Caki2 (cell line): ENCODE results near the gene SREK1IP1. TPM values are rescaled to one million over a fixed set of nuclear protein-coding genes. Genes with fewer than 3 reads are reported as not detected.
"Not testable (repeated sequence)": the region's sequence is repeated elsewhere in the genome, so short reads cannot be mapped to it uniquely, and the experiment has no call there.

Experiments
- DNase-seq: peaks from one replicate; pipeline ENCODE4 v3.0.0-alpha.2; 2015; ENCODE audit warnings: low read depth
- in situ Hi-C: cut with HindIII; loops from 2 replicates; pipeline ENCODE4 v1.10.0; 2016; ENCODE audit warnings: low sequenced_read_pairs, low pct_unique_long_range_greater_than_20kb, mixed read lengths
- total RNA-seq: library from RNA; depleted of rRNA; stranded (reverse); fragments of >200 nt; shearing (Covaris generic); gene quantifications from 2 replicates; pipeline ENCODE4 v1.2.3, GENCODE V29; 2014; ENCODE audit warnings: low replicate concordance

The SREK1IP1 gene
- total RNA-seq, 1 experiment from 2014 or later, result 3.8 TPM

DNA sequence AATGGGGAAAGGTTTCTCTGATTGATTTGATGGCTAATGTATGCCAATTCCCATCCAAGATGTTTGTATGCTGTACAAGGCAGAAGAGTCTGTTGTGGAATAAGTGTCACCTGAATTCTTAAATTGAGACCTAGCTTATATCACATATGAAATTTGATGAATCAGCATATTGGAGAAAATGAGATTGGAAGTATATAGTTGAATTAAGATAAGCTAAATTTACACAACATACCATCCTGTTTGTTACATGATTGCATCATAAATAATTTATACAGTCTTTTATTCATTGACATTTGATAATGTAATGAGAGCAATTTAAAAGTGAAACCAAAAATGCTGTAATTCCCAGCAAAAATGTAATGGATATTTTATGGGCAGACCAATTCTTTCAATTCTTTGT, 1.4 kb upstream of the SREK1IP1 start:
- in situ Hi-C loops, result no loop called here
- no peak for DNase-seq

DNA sequence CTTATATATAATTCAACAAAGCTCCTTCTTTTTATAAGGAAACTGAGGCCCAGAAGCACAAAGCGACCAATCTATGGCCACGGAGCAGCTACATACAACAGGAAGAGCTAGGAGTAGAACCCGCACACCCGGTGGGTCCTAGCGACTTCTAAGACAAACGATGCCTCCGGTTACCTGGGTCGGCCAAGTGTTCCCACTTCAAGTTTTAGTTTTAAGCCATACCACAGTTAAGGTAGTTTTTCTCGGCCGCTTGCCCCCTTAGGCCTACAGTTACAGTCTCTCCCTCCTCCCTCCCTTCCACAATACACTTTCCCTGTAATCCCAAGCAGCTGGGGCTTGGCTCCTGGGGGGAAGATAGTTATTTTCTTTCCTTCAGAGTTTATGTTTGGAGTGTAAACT, 533 bp downstream of the SREK1IP1 start:
- no peak for DNase-seq
- in situ Hi-C loops, result no loop called here

DNA sequence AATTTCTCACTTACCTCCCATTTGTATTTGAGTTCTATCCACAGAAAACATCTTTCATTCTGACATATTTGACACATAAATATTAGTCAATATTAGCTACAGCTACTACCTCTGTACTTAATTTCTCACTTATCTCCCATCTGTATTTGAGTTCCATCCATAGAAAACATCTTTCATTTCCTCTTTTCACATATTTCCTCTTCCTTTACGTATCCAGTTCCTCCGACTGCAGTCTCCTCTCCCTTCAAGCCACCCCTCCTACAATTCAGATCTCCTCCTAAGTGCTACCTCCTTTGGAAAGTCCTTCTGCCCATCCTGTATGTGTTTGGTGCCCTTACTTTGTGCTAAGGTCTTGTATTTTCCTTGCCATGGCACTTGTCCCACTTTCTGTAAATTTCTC, 1.6 kb downstream of the SREK1IP1 start:
- in situ Hi-C loops, result no loop called here
- no peak for DNase-seq

DNA sequence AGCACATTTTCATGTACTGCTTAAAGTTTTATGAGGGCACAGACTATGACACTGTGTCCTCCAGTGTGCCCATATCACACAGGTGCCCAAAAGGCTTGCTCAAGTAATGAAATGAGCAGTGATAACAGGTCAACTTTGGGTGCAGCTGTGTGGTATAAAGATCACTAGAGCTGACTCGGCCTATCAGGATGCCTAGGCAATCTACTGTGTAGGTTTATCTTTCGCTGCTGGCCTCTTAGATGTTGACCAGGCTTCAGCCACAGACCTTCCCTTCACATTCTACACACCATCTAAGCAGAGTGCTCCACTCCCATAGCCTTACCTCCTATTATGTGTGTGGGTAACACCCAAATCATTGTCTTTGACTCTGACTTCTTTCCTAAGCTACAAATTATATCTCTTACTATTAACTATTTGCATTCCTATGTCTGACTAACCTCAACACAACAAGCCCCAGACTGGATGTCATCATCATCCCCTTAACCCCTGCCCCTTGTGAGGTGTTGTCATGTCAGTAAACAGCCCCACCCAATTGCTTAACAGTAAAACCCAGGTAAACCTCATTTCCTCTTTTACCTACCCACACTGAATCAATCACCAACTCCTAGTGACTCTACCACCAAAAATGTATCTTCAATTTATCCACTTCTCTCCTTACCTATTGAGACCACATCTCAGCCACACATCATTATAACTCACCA, 2.5 kb downstream of the SREK1IP1 start:
- in situ Hi-C loops, result no loop called here
- DNase-seq, result no peak

DNA sequence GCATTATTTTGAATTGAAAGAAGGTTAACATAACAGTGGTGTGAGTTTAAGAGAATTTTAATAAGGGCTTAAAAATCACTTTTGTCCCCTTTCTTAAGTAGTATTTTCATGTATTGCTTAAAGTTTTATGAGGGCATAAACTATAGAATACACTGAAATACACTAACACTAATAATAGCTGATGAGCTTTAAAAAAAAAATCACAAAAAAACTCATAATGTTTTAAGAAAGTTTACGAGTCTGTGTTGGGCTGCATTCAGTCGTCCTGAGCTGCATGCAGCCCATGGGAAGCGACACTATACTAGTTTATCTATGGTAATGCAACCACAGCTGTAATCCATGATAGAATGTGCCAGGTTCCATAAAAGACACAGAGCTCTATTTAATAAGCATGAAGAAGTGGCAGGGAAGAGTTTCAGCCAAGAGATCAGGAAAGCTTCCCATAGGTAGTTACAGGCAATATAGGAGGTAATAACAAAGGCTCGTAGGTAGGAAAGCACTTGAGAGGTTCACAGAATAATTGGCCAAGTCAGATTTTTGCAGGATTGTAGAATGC, 4.5 kb downstream of the SREK1IP1 start:
- no peak for DNase-seq
- in situ Hi-C loops, result no loop called here

DNA sequence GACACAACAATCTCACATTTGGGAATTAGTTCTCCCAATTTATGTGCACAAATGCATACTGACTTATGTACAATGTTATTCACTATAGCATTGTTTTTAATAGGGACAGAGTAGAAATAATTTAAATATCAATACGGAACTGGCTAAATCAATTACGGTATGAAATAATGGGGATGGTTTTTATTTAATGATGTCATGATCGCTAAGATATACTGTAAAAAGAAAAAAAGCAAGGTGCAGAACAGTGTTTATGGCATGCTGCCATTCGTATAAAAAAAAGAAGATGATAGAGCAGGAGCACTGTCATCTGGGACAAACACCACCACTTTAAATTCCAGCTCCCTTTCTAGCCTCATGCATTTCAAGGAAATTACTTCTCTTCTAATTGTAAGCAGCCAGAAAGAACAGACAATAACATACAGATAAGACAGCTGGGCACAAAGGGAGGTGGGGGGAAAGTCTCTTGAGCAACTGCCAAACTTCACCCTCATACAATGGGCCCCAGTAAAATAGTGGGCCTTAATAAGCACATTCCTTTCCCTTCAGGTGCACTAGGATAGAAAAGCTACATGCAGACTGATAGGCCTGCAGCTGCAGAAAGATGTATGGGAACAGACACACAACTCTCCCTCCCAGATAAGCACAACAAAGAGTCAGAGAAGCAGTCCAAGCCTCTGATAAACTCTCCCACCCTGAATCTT, 8.4 kb downstream of the SREK1IP1 start:
- DNase-seq, result no peak
- in situ Hi-C loops, result no loop called here

DNA sequence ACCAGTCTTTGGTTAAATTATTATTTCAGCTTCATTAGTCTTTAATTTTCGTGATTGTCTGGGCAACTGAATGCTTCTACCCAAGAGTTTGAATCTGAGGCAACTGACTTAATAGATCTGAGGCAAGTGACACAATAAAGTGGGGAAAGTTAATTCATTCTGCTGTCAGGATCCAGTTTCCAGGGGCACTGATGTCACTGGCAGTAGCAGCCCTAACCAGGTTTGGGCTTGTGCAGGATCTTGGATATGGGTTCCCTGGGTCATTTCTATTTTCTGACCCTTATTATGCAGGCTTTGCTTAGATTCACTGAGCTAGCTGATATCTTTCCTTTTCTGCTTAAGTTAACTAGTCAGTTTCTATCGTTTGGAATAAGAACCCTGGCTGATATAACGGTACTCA, 9.6 kb downstream of the SREK1IP1 start:
- no peak for DNase-seq
- in situ Hi-C loops, result no loop called here

DNA sequence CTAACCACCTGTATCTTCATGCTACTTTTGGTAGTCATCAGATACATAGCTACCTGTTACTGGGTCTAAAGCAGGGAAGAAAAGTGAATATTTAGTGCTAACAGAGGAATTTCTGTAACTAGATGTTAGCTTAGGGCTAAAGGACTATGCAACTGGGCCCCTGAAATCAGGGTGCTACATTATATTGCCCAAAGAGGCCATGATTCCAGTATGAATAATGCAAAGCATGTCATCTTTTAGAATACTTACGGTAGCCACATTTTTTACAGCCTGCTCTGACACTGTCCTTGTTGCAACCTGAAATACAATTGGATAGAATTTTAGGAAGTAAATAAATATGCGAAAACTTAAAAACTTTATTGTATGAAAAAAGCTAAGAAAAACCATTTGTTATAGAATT, 14.4 kb downstream of the SREK1IP1 start:
- DNase-seq, result no peak

DNA sequence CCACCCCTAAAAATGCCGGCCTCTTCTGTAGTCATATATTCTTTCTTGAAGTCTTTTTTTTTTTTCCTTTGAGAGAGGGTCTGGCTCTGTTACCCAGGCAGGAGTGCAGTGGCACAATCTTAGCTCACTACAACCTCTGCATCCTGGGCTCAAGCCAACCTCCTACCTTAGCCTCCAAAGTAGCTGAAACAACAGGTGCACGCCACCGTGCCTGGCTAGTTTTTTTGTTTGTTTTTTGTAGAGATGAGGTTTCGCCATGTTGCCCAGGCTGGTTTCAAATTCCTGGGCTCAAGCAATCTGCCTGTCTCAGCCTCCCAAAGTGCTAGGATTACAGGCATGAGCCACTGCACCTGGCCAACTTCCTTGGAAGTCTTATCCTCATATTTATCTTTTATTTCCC, 19.1 kb downstream of the SREK1IP1 start:
- in situ Hi-C loops, result no loop called here
- no peak for DNase-seq

More for the DNA sequence above, 14.4 kb downstream of the SREK1IP1 start:
- in situ Hi-C loops, result no loop called here

DNA sequence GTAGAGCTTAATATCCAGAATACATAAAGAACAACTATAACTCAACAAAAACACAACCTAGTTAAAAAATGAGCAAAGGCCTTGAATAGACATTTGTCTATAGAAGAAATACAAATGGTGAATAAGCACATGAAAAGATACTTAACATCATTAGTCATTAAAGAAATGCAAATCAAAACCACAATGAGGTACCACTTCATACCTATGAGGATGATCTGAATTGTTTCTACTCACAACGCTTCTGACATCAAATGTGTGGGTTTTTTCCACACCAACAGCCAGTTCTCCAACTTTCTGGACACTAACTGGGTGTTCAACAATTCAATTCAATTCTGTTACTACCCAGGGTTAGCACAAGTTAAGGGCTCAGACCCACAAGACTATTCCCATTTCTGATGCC, 22.0 kb downstream of the SREK1IP1 start:
- DNase-seq, result no peak
- in situ Hi-C loops, result no loop called here

DNA sequence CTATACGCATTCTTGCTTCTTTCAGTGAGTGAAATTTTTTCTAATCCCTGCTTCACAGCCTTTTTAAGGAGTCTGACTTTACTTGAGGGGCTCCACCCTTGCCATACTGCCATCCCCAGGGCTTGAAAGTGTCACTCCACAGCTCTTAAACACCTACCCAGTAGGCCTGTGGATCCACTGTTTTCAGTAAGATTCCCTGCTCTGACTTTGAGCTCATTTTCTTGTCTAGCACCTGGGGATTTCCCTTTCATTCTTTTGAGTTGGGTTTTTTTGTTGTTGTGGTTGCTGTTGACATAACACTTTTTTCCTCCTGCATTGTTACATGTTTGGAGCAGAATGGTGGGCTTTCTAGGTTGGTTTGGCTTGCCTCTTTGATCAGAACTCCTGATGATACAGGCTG, 23.6 kb downstream of the SREK1IP1 start:
- in situ Hi-C loops, result no loop called here
- DNase-seq, result no peak

DNA sequence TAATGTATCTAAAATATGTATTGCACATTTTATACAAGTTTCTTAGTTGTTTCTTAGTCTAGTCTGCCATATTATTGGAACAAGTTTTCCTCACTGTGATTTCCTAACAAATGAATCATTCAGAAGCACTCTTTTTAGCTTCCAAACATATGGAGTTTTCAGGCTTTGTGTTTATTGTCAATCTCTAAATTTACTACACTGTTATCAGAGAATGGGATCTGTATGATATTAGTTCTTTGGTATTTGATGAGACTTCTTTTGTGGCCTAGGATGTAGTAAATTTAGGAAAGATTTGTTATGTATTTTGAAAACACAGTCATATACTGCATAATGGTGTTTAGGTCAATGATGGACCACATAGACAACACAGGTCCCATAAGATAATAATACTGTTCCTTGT, 25.7 kb downstream of the SREK1IP1 start:
- in situ Hi-C loops, result no loop called here
- DNase-seq, result no peak

DNA sequence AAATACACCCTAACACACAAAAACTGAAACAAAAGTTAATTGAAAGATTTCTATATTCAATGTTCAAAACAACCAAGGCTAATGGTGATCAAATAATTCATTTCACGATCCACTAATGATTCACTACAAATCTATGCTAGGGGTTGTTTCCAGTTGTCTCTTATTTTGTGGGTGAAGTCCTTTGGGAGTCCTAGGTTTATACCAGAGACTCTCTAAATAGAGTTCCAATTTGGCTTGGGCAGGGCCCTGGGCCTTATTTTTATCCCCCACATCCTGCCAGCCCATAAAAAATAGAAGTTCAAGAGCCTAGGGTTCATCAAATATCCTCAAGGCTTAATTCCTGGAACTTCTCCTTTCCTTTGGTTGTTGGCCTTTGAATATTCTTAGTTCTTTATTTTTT, 26.1 kb downstream of the SREK1IP1 start:
- no peak for DNase-seq
- in situ Hi-C loops, result no loop called here

DNA sequence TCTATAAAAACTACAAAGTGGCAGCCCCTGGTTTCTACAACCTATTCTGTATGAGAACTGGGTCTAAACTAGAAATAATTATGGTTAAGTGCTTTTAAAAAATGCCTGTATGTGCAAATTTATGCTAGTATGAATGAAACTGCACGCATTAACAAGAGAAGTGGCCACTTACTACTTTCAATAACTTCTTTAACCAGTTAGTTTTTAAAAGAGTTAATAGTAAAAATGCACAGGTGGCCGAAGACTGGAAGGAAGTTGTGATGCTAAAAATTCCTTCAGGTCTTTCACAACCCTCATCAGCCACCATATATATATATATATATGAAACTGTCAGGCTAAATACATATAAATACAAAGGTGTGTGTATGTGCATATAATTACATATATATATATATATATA, 41.3 kb downstream of the SREK1IP1 start:
- in situ Hi-C loops, result no loop called here
- no peak for DNase-seq

DNA sequence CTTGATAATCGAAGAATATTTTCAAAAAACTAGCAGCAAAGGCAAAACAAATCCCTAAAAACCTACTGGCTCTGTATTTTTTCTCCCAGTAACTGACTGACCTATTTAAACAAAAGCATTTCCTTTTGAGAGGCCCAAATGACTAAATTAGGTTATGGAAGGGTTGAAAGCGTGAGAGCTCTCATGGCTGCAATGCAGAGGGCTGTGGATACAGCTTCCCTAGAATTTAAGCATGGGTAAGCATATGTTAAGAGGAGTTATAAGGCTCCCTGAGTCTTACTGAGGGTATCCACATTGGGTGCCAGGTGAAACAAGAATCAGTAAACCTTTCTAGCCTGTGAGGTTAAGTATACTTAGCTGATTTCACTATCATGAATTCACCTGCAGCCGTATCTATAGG, 45.9 kb downstream of the SREK1IP1 start:
- in situ Hi-C loops, result no loop called here
- no peak for DNase-seq

DNA sequence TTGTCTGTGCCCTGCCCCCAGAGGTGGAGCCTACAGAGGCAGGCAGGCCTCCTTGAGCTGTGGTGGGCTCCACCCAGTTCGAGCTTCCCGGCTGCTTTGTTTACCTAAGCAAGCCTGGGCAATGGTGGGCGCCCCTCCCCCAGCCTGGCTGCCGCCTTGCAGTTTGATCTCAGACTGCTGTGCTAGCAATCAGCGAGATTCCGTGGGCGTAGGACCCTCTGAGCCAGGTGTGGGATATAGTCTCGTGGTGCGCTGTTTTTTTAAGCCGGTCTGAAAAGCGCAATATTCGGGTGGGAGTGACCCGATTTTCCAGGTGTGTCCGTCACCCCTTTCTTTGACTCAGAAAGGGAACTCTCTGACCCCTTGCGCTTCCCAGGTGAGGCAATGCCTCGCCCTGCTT, 54.0 kb downstream of the SREK1IP1 start:
- in situ Hi-C loops, DNase-seq: not testable (repeated sequence)

DNA sequence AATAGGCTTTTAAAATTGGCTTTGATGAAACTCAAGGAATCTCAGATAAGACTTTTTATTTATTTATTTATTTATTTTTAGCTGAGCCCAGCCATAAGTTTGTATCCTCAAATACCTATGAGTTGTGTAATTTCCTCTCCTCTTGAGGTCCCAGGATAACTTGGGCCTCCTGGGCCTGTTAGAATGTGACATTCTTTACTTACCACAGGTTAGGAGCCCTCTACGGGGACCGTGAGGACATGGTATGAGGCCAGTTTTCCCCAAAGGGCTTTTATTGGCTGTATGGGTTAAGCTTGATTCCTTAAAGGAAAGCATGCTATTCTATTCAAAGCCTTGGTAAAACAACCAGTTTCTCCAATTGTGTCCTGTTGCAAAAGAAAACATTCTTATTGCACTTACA, 61.3 kb downstream of the SREK1IP1 start:
- in situ Hi-C loops, result no loop called here
- DNase-seq, result no peak

DNA sequence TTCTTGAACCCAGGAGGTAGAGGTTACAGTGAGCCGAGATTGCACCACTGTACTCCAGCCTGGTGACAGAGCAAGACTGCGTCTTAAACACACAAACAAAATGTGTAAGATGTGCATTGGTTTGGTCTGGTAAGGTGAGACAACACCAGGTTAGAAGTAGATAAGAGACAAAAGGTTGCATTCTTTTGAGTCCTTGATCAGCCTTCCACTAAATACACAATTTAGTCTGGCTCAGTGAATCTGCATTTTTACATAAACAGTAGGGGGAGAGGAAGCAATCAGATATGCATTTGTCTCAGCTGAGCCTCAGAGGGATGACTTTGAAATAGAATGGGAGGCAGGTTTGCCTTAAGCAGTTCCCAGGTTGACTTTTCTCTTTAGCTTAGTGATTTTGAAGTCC, 62.4 kb downstream of the SREK1IP1 start:
- DNase-seq, in situ Hi-C loops: not testable (repeated sequence)

DNA sequence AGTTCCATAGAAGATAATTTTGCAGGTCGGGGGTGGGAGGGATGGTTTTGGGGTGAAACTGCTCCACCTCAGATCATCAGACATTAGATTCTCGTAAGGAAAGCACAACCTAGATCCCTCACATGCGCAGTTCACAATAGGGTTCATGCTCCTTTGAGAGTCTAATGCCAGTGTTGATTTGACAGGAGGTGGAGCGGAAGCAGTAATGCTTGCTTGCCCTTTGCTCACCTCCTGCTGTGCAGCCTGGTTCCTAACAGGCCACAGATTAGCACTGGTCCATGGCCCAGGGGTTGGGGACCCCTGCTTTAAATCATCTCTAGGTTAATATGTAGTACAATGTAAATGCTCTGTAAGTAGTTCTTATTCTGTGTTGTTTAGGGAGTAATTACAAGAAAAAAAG, 67.7 kb downstream of the SREK1IP1 start:
- in situ Hi-C loops, result no loop called here
- no peak for DNase-seq

DNA sequence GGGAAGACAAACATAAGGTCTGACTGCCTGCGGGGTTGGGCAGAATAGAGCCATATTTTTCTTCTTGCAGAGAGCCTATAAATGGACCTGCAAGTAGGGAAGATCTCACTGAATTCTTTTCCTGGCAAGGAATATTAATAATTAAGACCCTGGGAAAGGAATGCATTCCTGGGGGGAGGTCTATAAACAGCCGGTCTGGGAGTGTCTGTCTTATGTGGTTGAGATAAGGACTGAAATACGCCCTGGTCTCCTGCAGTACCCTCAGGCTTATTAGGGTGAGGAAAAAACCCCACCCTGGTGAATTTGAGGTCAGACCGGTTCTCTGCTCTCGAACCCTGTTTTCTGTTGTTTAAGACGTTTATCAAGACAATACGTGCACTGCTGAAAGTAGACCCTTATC, 72.1 kb downstream of the SREK1IP1 start:
- DNase-seq, in situ Hi-C loops: not testable (repeated sequence)
